HepG2 (cell line): ENCODE measurements around the gene SLC35B2. TPM values are rescaled to one million over a fixed set of nuclear protein-coding genes. Genes with fewer than 3 reads are reported as not detected.
A peak's percentile ranks its signal among the peaks of the same experiment; 100 is the strongest.

ENCODE experiments used
- ATF4 ChIP-seq, 2 experiments: fragments of 450-650 bp in 1 of 2; sonication (generic) in 1 of 2; formaldehyde crosslinking; IDR thresholded peaks; 2 replicates each; pipeline versions ENCODE4 v1.5.0 to v1.8.0; 2020 to 2022; ENCODE audit warnings: mild to moderate bottlenecking in 1 of 2, missing genetic modification reagents in 1 of 2
- GMEB1 ChIP-seq: sonication (generic); formaldehyde crosslinking; IDR thresholded peaks from 2 replicates; pipeline ENCODE4 v1.5.1; 2020; ENCODE audit warnings: missing genetic modification reagents, mild to moderate bottlenecking, borderline replicate concordance
- HNF1A ChIP-seq, 2 experiments: sonication (generic) in 1 of 2; formaldehyde crosslinking in 1 of 2; IDR thresholded peaks; 2 replicates each; pipeline versions ENCODE4 v1.4.0 to v1.6.1; 2016 to 2020; ENCODE audit warnings: borderline replicate concordance in 1 of 2, low read depth in 1 of 2, mild to moderate bottlenecking in 1 of 2, missing genetic modification reagents in 1 of 2
- HNRNPK ChIP-seq: fragments of 200-400 bp; formaldehyde crosslinking; IDR thresholded peaks from 2 replicates; pipeline ENCODE4 v1.6.1; 2018; ENCODE audit warnings: low read length, low read depth, moderate library complexity, mild to moderate bottlenecking; ENCODE audit not compliant: poor library complexity, severe bottlenecking
- HNRNPLL ChIP-seq: fragments of 200-400 bp; formaldehyde crosslinking; IDR thresholded peaks from 2 replicates; pipeline ENCODE4 v1.6.1; 2017; ENCODE audit warnings: mild to moderate bottlenecking, low read depth, low read length; ENCODE audit not compliant: poor library complexity, severe bottlenecking
- MXD1 ChIP-seq: sonication (generic); formaldehyde crosslinking; IDR thresholded peaks from 2 replicates; pipeline ENCODE4 v1.4.0; 2020; ENCODE audit warnings: mild to moderate bottlenecking, missing genetic modification reagents
- RARA ChIP-seq: IDR thresholded peaks from 2 replicates; pipeline ENCODE4 v1.6.1; 2016; ENCODE audit warnings: missing genetic modification reagents, missing compliant biosample characterization
- TFDP1 ChIP-seq: IDR thresholded peaks from 2 replicates; pipeline ENCODE4 v1.6.1; 2016; ENCODE audit warnings: missing compliant biosample characterization, missing genetic modification reagents, borderline replicate concordance
- ZBTB39 ChIP-seq: sonication (generic); formaldehyde crosslinking; IDR thresholded peaks from 2 replicates; pipeline ENCODE4 v1.5.0; 2020; ENCODE audit warnings: missing genetic modification reagents
- ZFP1 ChIP-seq: IDR thresholded peaks from 2 replicates; pipeline ENCODE4 v1.6.1; 2016
- ZNF333 ChIP-seq: sonication (generic); formaldehyde crosslinking; IDR thresholded peaks from 2 replicates; pipeline ENCODE4 v1.4.0; 2020; ENCODE audit warnings: mild to moderate bottlenecking, missing genetic modification reagents, borderline replicate concordance
- ZNF510 ChIP-seq: sonication (generic); formaldehyde crosslinking; IDR thresholded peaks from 2 replicates; pipeline ENCODE4 v1.4.0; 2020; ENCODE audit warnings: low read depth, mild to moderate bottlenecking, missing genetic modification reagents
- ZNF839 ChIP-seq: sonication (generic); formaldehyde crosslinking; IDR thresholded peaks from 2 replicates; pipeline ENCODE4 v1.4.0; 2020; ENCODE audit warnings: missing genetic modification reagents, mild to moderate bottlenecking, borderline replicate concordance
- ZSCAN30 ChIP-seq: sonication (generic); formaldehyde crosslinking; IDR thresholded peaks from 2 replicates; pipeline ENCODE4 v1.5.0; 2020; ENCODE audit warnings: mild to moderate bottlenecking, missing genetic modification reagents
- polyA plus RNA-seq, 8 experiments: library from polyadenylated mRNA; depleted of rRNA in 3 of 8; stranded (reverse) in 7 of 8; unstranded in 1 of 8; fragments of >200 nt; fragmentation: Illumina TruSeq in 4 of 8; extraction: Trizol in 4 of 8; gene quantifications; 2 replicates each; pipeline versions ENCODE4 v1.2.1 to v1.2.3, GENCODE V29; 2011 to 2016; ENCODE audit warnings: low read depth in 4 of 8, missing spikeins in 1 of 8, mixed read lengths in 1 of 8; ENCODE audit not compliant: insufficient read depth in 1 of 8
- total RNA-seq, 5 experiments: library from RNA; depleted of rRNA; stranded (reverse); fragments of >200 nt; fragmentation: Illumina TruSeq; extraction: Trizol; gene quantifications; 2 replicates each; pipeline ENCODE4 v1.2.3, GENCODE V29; 2016; ENCODE audit warnings: low read depth in 1 of 5

The SLC35B2 gene
- total and polyA plus RNA-seq, 2 of the 13 experiments (the other 11 are each of a cell fraction or from before 2014, with no cell fraction given) = 61.1 to 148 TPM

GRCh38 chr6:44217332-44218143 is 39.8 kb downstream of the SLC35B2 start (continued):
- TF ChIP-seq ZBTB39 (CRISPR knock-in tag) (no peak), RARA (no peak), ZNF333 (CRISPR knock-in tag) (0 out of 2 replicates have a peak, but pooled peaks have one; percentile 41), HNRNPLL (peak; percentile 58), ZNF839 (CRISPR knock-in tag) (no peak), GMEB1 (CRISPR knock-in tag) (no peak), MXD1 (CRISPR knock-in tag) (peak; percentile 85), ZFP1 (no peak), TFDP1 (CRISPR knock-in tag) (peak; percentile 93), HNRNPK (no peak), ZNF510 (CRISPR knock-in tag) (no peak), ZSCAN30 (CRISPR knock-in tag) (no peak), ATF4 (CRISPR knock-in tag; IDR thresholded peaks at IDR 0.05) (no peak), HNF1A (IDR thresholded peaks at IDR 0.05; ENCODE audit: low read depth) (no peak), HNF1A (CRISPR knock-in tag; IDR thresholded peaks at IDR 0.05; ENCODE audit: borderline replicate concordance) (no peak)
